ENCODE measurements around the gene INTS4.
"Not testable (repeated sequence)": the region's sequence is repeated elsewhere in the genome, so short reads cannot be mapped to it uniquely, and the experiment has no call there.

The INTS4 gene, protein sequence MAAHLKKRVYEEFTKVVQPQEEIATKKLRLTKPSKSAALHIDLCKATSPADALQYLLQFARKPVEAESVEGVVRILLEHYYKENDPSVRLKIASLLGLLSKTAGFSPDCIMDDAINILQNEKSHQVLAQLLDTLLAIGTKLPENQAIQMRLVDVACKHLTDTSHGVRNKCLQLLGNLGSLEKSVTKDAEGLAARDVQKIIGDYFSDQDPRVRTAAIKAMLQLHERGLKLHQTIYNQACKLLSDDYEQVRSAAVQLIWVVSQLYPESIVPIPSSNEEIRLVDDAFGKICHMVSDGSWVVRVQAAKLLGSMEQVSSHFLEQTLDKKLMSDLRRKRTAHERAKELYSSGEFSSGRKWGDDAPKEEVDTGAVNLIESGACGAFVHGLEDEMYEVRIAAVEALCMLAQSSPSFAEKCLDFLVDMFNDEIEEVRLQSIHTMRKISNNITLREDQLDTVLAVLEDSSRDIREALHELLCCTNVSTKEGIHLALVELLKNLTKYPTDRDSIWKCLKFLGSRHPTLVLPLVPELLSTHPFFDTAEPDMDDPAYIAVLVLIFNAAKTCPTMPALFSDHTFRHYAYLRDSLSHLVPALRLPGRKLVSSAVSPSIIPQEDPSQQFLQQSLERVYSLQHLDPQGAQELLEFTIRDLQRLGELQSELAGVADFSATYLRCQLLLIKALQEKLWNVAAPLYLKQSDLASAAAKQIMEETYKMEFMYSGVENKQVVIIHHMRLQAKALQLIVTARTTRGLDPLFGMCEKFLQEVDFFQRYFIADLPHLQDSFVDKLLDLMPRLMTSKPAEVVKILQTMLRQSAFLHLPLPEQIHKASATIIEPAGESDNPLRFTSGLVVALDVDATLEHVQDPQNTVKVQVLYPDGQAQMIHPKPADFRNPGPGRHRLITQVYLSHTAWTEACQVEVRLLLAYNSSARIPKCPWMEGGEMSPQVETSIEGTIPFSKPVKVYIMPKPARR

DNA sequence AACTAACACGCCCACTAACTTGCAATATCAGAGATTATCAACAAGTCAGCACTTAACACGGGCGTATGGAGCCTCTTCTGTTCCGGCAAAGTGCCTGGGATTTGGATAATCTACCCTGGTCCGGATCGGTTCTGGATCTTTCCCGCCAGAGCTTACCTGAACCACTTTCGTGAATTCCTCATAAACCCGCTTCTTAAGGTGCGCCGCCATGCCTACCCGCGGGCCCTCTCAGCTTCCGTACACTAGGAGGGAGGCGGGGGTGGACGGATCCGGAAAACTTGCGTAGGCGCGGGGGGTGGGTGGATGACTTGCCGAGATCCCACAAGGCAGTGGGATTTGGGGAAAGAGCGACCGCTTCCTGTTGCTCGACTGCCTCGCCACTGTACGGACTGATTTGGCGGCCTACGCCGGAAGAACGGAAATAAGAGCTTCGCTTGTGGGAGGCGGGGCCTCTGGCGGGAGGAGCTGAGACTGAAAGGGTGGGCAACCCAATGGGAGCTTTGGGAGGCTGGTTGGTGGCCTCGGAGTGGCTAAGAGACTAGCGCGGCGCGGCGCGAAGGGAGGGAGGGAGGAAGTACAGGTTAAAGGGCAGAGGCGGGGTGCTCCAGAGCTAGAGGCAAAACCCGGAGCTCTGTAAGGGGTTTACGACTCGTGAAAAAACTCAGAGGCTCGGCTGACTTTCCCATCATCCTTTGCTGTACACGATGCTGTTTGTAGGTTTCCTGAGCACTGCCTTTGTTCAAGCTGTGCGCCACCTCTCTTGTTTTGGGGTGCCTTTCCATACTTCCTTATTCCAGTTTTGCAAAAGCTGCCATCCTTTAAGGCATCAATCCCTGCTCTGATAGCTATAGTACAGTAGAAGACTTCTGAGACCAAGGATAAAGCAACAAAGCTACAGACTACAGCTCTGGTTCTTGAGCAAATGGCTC, at the start of gene INTS4:
TSS of gene INTS4 (minus strand) at position 235 of the 929 bp plus-strand sequence. CDS start at position 210, 25 bp downstream.
- peak; percentile 100 for DNase-seq (ENCODE audit: low spot score)

DNA sequence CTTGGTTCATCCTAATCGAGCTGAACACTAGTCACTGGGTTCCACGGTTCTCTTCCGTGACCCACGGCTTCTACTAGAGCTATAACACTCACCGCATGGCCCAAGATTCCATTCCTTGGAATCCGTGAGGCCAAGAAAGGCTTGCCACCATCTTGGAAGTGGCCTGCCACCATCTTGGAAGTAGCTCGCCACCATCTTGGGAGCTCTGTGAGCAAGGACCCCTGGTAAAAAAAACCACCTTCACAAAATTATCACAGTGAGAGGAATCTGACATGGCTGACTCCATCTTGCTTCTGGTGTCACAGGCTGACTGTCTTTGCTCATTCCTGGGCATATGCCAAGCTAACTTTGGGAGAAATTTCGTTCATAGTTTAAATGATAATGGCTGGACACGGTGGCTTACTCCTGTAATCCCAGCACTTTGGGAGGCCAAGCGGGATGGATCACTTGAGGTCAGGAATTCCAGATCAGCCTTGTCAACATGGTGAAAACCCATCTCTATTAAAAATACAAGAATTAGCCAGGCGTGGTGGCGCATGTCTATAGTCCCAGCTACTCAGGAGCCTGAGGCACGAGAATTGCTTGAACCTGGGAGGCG, 47.5 kb upstream of the INTS4 start:
- no peak for DNase-seq (ENCODE audit: low spot score)

- not testable (repeated sequence) for DNase-seq (ENCODE audit: low spot score)
These were observed 46.9 kb upstream of the INTS4 start for GRCh38 chr11:78041380-78041719.

DNA sequence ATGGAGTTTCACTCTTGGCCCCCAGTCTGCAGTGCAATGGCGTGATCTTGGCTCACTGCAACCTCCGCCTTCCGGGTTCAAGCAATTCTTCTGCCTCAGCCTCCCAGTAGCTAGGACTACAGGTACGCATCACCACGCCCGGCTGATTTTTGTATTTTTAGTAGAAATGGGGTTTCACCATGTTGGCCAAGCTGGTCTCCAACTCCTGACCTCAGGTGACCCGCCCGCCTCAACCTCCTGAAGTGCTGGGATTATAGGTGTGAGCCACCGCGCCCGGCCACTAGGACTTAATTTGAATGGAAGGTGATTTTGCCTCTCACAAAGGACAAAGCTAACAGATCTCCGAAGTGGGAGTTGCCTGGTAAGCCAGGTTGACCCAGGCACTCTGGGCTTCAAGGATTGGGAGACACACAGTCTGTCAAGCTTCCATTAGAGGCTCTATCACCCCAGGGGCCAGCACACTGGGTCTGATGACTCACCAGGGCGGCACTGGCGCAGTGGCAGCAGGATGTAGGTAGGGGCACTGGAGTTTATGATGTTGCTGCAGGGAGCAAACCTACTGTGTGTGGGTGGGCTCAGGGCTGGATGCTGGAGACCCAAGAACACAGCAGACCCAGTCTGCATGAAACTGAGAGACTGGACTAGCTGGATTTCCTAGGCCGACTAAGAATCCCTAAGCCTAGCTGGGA, 46.4 kb upstream of the INTS4 start:
- no peak for DNase-seq (ENCODE audit: low spot score)

- DNase-seq (ENCODE audit: low spot score) = peak; percentile 72
These were observed 45.6 kb upstream of the INTS4 start for GRCh38 chr11:78039919-78040671.

DNA sequence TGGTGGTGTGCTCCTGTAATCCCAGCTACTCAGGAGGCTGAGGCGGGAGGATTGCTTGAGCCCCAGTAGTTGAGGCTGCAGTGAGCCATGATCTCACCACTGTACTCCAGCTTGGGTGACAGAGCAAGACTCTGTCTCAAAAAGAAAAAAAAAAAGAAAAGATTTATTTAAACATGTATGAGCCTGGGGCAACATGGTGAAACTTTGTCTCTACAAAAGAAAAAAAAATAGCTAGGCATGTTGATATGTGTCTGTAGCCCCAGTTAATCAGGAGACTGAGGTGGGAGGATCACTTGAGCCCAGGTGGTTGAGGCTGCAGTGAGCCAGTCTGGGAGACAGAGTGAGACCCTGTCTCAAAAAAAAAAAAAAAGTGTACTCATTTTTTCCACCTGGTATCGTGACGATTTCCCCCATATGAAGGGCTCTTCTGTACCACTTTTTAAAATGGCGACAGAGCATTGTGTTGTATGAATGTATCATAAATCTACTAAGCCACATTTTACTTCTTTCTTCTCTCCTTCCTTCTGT, 45.0 kb upstream of the INTS4 start:
- DNase-seq (ENCODE audit: low spot score) = no peak

- no peak for DNase-seq (ENCODE audit: low spot score)
These were observed 44.3 kb upstream of the INTS4 start for GRCh38 chr11:78038697-78039313.

GRCh38 chr11:78037825-78038620, 43.6 kb upstream of the INTS4 start:
- DNase-seq (ENCODE audit: low spot score) = no peak

DNA sequence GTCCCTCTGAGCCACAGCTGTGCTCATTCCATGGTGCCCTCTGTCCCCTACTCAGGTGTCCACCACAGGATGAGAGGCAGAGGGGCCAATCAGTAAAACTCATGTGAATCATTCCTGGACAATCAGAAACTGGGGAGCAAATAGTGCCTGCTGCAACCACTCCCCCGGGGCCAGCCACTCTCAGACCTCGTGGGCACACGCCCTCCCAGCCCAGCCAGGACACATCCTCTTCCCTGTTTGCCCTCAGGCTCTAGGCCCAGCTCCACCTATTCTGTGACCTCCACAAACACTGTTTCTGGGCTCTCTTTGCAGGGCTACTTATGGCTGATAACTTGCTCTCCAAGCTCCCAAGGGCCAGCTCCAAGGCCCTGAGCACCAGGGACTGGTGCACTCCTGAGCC, 42.6 kb upstream of the INTS4 start:
- DNase-seq (ENCODE audit: low spot score) = no peak

- no peak for DNase-seq (ENCODE audit: low spot score)
These were observed 41.8 kb upstream of the INTS4 start for GRCh38 chr11:78036313-78036712.

GRCh38 chr11:78034623-78035022, 40.2 kb upstream of the INTS4 start:
- no peak for DNase-seq (ENCODE audit: low spot score)

- no peak for DNase-seq (ENCODE audit: low spot score)
These were observed 38.6 kb upstream of the INTS4 start for GRCh38 chr11:78033040-78033439.

GRCh38 chr11:78032090-78032489, 37.6 kb upstream of the INTS4 start:
- DNase-seq (ENCODE audit: low spot score) = no peak

GRCh38 chr11:78031629-78032028, 37.2 kb upstream of the INTS4 start:
- DNase-seq (ENCODE audit: low spot score) = no peak

DNA sequence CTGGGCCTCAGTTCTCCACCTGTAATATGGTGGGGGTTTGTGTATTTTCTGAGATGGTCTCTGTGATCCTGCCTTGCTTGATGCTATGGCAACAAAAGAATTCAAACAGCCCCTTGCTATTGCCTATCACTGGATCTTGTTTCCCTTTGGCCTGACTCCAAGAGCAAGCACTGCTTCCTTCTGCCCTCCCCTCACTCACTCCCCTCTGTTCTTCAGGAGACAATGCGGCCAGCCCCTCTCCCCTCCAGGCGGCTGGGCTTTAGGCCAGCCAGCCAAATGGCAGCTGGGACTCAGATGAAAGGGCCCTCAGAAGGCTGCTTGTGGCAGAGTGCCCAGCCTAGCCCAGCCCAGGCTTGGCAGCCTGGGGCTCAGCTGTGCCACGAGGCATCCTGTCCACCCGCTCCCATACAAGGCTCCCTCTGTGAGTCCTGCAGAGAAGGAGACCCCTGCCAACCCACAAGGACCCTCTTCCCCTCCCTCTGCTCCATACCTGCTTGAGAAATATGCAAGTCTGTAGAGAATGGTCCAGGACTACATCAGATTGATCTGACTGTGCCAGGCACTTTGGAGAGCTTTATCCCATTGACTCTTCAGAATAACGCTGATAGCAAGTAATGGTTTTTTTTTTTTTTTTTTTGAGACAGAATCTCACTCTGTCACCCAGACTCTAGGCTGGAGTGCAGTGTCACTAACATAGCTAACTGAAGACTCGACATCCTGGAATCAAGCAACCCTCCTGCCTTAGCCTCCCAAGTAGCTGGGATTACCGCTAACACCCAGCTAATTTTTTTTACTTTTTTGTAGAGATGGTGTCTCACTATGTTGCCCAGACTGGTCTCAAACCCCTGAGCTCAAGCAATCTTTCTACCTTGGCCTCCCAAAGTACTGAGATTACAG, 36.2 kb upstream of the INTS4 start:
- DNase-seq (ENCODE audit: low spot score) = peak; percentile 96

- not testable (repeated sequence) for DNase-seq (ENCODE audit: low spot score)
These were observed 34.0 kb upstream of the INTS4 start for GRCh38 chr11:78028423-78028822.

DNA sequence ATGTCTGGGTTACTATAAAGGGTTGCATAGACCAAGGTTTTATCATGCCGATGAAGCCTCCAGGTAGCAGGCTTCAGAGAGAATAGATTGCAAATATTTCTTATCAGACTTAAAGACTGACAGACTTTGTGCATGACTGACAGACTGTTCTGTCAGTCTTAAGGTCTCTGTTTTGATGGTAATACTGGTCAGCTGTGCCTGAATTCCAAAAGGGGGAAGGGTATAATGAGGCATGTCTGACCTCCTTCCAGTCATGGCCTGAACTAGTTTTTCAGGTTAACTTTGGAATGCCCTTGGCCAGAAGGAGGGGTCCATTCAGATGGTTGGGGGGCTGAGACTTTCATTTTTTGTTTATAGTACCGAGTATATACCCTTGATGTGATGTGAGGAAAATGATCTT, 33.3 kb upstream of the INTS4 start:
- DNase-seq (ENCODE audit: low spot score) = no peak

Data from Ammon's horn (tissue), 1 donor.